Suprapubic skin (tissue), 4 donors: ENCODE results near the gene TCF12.

Experiments
- POLR2A ChIP-seq, 2 donors: fragments of 450-650 bp; IDR thresholded peaks; one replicate each; pipeline ENCODE4 v1.6.1; 2017; ENCODE audit warnings: antibody characterized with exemption in 2 of 2, mild to moderate bottlenecking in 2 of 2, moderate library complexity in 2 of 2
- POLR2AphosphoS5 ChIP-seq, 3 donors: sonication (generic); formaldehyde crosslinking; IDR thresholded peaks; one replicate each; pipeline ENCODE4 v1.6.1; 2017; ENCODE audit warnings: antibody characterized with exemption in 3 of 3

- TF ChIP-seq POLR2A (IDR thresholded peaks at IDR 0.05) (no peak), POLR2AphosphoS5 (IDR thresholded peaks at IDR 0.05) (no peak)
These were observed 116.2 kb downstream of the TCF12 start for GRCh38 chr15:57034613-57035012.
